Adrenal gland (tissue), 5 donors: ENCODE measurements around the gene TRIM60.

ENCODE experiments used
- POLR2A ChIP-seq, 2 donors: fragments of 450-650 bp; IDR thresholded peaks; one replicate each; pipeline ENCODE4 v1.6.1; 2017; ENCODE audit warnings: antibody characterized with exemption in 2 of 2, mild to moderate bottlenecking in 2 of 2, moderate library complexity in 1 of 2
- TF ChIP-seq, protein P1 (sequence below), 6 experiments: fragments of 450-650 bp in 4 of 6; fragments of 200-600 bp in 2 of 6; sonication (generic) in 1 of 6; IDR thresholded peaks; 1 replicate in 5 of 6; 2 replicates in 1 of 6; pipeline versions ENCODE4 v1.5.1 to v1.8.0; 2016 to 2021; ENCODE audit warnings: antibody characterized with exemption in 6 of 6, mild to moderate bottlenecking in 2 of 6, moderate library complexity in 1 of 6
- donor health status: DM: no; HTN: no; CAD: no.

DNA sequence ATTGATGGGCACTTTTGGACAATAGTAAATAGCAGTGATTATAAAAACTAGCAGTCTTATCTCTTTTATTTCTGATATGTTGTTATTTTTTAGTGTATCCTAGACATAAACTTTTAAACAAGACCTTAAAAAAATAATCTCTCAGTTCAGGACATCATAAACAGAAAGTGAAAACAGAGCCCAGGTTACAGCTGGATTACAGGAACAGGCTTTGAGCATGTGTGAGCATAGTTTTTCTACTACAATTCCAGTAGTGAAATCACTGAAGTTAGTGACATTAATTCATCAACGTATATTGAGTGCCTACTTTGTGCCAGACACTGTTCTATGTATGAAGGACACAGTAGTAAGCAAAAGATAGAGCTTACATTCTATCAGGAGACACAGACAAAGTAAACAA, 38.8 kb downstream of the TRIM60 start:
- TF ChIP-seq, protein P1, sequence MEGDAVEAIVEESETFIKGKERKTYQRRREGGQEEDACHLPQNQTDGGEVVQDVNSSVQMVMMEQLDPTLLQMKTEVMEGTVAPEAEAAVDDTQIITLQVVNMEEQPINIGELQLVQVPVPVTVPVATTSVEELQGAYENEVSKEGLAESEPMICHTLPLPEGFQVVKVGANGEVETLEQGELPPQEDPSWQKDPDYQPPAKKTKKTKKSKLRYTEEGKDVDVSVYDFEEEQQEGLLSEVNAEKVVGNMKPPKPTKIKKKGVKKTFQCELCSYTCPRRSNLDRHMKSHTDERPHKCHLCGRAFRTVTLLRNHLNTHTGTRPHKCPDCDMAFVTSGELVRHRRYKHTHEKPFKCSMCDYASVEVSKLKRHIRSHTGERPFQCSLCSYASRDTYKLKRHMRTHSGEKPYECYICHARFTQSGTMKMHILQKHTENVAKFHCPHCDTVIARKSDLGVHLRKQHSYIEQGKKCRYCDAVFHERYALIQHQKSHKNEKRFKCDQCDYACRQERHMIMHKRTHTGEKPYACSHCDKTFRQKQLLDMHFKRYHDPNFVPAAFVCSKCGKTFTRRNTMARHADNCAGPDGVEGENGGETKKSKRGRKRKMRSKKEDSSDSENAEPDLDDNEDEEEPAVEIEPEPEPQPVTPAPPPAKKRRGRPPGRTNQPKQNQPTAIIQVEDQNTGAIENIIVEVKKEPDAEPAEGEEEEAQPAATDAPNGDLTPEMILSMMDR (IDR thresholded peaks at IDR 0.05) = no peak
- no peak for TF ChIP-seq POLR2A (IDR thresholded peaks at IDR 0.05)
